GM19455 (cell line): ENCODE data around the gene PCDH9.
A peak's percentile ranks its signal among the peaks of the same experiment; 100 is the strongest.

Experiments used
- ATAC-seq: cut with Tn5 transposase; IDR thresholded peaks from one replicate; pipeline ENCODE4 v1.9.1; 2021; ENCODE audit not compliant: unreplicated experiment

Gene PCDH9, protein sequence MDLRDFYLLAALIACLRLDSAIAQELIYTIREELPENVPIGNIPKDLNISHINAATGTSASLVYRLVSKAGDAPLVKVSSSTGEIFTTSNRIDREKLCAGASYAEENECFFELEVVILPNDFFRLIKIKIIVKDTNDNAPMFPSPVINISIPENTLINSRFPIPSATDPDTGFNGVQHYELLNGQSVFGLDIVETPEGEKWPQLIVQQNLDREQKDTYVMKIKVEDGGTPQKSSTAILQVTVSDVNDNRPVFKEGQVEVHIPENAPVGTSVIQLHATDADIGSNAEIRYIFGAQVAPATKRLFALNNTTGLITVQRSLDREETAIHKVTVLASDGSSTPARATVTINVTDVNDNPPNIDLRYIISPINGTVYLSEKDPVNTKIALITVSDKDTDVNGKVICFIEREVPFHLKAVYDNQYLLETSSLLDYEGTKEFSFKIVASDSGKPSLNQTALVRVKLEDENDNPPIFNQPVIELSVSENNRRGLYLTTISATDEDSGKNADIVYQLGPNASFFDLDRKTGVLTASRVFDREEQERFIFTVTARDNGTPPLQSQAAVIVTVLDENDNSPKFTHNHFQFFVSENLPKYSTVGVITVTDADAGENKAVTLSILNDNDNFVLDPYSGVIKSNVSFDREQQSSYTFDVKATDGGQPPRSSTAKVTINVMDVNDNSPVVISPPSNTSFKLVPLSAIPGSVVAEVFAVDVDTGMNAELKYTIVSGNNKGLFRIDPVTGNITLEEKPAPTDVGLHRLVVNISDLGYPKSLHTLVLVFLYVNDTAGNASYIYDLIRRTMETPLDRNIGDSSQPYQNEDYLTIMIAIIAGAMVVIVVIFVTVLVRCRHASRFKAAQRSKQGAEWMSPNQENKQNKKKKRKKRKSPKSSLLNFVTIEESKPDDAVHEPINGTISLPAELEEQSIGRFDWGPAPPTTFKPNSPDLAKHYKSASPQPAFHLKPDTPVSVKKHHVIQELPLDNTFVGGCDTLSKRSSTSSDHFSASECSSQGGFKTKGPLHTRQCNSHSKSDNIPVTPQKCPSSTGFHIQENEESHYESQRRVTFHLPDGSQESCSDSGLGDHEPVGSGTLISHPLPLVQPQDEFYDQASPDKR (N-terminal part only)

GRCh38 chr13:67229481-67230403 is at the start of gene PCDH9:
Gene PCDH9 (minus strand): TSS chr13:67230336. CDS start chr13:67228440, 1,896 bp downstream.
- no peak for ATAC-seq

GRCh38 chr13:67278235-67278634 is 48.1 kb upstream of the PCDH9 start:
- no peak for ATAC-seq

DNA sequence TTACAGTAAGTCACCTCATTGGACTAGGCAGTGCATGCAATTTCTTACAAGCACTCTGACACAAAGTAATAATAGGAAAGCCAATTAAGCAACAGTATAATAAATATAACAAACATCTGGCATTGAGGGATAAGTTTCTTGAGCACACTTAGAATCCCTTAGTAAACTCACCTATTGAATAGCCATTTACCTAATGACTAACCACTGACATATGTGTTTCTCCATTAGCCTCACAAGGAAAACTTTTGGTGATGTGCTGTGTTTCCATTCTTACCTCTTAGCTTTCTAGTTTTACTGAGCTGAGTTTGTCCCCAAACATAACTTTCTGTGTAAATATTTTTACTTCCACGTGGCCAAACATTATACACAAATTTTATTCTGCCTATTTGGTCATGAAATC is 47.4 kb upstream of the PCDH9 start:
- no peak for ATAC-seq

DNA sequence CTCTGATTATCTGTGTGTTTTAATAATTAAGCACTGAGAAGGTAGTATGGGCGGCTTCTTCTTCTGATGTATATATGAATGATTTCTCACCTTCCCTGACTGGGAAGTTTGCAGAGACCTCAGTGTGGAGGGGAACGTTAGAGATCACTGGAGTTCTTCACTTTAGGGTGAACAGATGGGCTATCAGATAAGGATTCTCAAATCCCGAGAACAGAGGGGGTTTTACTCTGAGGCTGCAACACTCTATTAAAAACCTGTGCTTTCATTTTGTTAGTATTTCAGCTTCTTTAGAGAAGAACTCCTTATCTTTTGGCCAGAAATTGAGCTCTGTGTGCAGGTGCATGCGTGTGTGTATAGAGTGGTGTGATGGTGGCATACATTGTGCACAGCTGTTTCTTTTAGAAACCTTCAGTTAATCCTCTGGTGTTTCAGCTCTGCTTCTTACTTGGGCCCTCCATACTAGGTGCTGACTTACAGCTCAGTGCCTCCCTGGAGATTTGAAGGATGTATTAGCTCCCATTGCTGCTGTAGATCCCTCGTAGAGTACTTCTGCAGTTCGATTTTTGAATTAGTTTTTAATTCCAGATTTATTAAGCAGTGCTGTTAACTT is 45.3 kb upstream of the PCDH9 start:
- no peak for ATAC-seq

DNA sequence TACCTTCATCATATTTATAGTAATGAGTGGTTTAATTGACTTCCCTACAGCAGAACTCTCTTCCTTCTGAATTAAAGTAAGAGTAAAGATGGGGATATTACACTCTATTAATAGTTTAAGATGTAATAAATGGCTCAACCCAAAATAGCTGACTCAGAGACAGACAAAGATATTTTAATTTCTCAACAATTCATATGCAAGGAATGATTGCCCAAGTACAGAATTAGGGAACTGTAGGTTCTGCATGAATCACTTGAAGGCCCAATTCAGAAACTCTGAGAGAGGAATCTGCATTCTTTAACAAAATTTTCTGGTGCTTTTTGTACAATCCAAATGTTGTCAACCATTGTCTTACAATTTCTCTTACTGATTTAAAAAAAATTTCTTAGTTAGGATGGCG is 42.9 kb upstream of the PCDH9 start:
- ATAC-seq = no peak

DNA sequence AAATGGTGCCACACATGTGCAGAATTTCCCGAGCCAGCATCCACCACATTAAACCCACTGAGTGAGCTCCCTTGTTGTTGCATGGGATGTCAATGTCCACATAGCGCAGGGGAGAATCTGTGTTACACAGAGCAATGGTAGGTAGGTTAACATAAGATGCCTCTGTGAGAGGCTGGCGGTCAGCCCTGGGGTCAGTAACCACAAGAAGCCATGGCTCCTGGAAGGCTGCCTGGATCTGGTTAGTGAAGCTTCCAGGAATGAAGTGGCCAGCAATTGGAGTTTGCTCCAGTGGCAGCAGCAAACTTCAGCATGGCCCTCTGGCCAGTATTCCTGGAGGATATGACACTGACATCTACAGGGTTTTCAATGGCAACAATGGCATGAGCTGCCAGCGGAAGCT is 37.0 kb upstream of the PCDH9 start:
- no peak for ATAC-seq

GRCh38 chr13:67259208-67259607 is 29.1 kb upstream of the PCDH9 start:
- ATAC-seq = no peak

DNA sequence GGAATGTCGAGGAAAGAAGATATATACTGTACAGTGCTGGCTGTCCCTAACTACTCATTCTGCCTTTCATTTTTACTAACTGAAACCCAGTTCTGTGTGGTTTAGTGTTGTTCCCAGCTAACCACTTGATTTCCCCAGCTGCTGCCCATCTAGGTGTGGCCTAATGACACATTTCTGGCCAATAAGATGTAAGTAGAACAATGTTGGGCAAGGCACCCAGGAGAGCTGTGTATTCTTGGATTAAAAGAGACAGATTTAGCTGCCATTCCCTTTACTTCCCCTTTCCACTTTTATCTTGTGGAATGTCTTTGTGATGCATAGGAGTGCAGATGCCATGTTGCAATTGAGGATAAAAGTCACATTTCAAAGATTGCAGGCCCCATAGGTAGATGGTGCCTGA is 28.3 kb upstream of the PCDH9 start:
- no peak for ATAC-seq

DNA sequence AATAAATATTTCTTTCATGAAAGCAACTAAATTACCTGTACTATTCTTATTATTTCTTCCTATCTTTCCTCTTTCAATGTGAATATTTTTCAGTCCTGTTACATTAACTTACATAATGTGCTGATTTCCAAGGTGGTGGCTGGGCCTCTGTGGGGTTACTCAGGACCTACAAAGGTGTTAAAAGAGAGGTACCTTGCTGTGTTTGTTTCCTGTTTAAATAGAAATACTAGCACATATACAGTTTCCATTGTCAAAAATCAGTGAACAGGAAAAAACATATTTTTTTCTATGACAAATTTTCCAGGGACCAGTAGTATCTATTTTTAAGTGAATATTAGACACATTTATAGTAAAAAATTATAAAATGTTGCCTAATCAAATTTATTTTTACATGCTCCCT is 8.7 kb upstream of the PCDH9 start:
- no peak for ATAC-seq

DNA sequence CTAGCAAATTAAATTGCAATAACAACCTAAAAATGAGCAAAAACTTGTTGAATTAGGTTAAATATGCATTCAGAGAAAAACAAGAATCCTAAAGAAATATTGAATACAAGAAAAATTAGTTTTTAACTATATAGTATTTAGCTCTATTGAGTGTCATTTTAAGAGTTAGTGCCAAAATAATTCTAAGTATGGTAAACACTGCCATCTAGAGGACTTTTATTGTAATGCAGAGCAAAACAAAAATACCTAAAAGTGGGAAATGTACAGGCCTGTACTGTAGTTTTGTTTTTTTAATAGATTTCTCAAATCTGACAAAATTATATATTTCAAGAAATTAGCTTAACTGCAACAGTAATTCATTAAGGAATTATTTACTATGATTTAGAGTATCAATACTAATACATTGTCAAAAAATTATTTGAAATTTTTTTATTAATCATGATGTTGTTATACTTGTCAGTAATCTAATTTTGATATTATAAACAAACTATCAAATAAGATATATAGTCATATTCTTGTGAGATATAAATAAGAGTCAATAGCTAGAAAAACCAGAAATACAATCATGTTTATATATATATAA is 8.2 kb upstream of the PCDH9 start:
- peak; percentile 88 for ATAC-seq

DNA sequence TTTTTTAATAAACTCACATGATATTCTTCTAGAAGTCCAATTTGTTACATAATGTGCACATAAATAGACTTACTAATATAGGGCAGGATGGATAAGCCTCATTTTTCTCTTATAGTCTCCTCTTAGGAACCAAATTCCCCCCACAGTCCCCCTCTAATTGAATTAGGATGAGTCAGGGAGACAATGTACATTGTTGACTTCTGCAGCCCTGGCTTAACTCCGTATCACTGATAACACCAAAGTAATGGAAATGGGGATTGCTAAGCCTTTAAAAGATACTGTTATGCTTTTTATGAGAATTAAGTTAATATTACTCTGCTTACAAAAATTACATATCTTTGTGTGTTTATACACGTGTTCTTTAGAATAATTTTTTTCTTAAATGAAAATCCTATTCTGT is 5.1 kb upstream of the PCDH9 start:
- ATAC-seq = no peak

GRCh38 chr13:67232384-67232783 is 2.2 kb upstream of the PCDH9 start:
- ATAC-seq = no peak

DNA sequence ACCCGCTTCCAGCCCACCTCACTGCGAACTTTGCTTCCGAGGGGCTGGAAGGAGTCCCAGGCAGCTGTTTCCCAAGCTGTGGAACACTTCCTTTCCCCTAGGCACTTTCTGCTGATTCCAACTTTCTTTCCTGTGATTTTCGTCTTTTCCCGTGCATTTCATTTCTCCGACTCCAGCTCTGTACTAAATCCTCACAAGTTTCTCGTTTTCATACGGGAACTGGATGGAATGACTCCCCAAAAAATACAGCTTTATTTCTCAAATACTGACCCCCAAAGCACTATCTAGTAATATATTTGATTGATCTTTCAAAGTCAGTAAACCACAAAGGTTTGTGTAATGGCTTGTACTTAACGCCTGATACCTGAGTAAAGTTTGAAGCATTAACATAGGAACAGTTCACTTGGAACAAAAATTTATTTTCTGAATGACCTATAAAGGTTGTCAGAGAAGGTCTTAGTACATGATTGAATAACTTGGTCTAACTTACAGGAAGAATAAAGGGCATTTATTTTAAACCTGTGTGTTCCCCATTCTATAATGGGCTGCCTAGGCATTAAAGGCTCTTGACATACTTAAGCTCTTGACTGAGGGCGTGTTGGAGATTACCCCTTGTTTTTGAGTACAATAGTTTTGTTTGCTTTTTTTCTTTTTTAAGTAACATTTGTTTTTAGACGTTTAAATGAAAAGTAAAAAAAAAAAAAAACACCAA is 1.3 kb upstream of the PCDH9 start:
- ATAC-seq = no peak

- peak; percentile 93 for ATAC-seq
Observed at GRCh38 chr13:67230404-67231288, 510 bp upstream of the PCDH9 start.

DNA sequence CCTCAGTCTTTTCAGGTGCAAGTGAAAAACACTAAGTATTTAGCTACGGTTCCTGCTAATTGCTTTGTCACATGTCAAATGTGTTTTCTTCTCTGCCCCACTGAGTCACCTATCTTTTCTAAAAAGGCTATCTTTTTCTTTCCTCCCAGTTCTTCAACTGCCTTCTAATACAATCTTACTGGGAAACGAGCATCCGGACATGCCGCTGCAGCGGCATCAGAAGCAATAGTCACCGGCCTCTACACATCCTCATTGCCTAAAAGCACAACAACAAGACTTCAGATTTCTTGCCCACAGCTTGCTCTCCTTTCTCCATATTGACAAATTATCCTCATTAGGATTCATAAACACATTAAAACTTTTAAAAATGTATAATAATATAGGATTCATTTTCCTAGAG is 1.2 kb downstream of the PCDH9 start:
- ATAC-seq = no peak

GRCh38 chr13:67228031-67228430 is 2.1 kb downstream of the PCDH9 start:
- ATAC-seq = no peak

GRCh38 chr13:67227131-67227983 is 2.8 kb downstream of the PCDH9 start:
- ATAC-seq = no peak
